ENCODE measurements around the gene S1PR3.

GRCh38 chr9:88992556-88992955 is 1.3 kb downstream of the S1PR3 start:
- no peak for TF ChIP-seq CTCF (conservative IDR thresholded peaks at IDR 0.05; ENCODE audit: low read depth, low read length)
- TF ChIP-seq EZH2phosphoT487 (IDR thresholded peaks at IDR 0.05; ENCODE audit: borderline replicate concordance, low read length), result no peak
